Caco-2 (cell line): ENCODE measurements around the gene COL25A1. TPM values are rescaled to one million over a fixed set of nuclear protein-coding genes. Genes with fewer than 3 reads are reported as not detected.

Source experiments
- BruUV-seq: library from RNA; stranded (reverse); fragments of 400-500 nt; replicated peaks from 2 replicates; lab custom pipeline; 2021; lab: Mats Ljungman, UMichigan
- CTCF ChIA-PET: fragments of 300-600 bp; sonication (Branson Sonifier 250); formaldehyde crosslinking; loops from one replicate; lab custom pipeline; 2022; ENCODE audit warnings: antibody characterized with exemption; lab: Charles Lee
- POLR2A ChIA-PET: fragments of 300-600 bp; sonication (Branson Sonifier 250); formaldehyde crosslinking; loops from one replicate; lab custom pipeline; 2022; ENCODE audit warnings: antibody characterized with exemption; lab: Charles Lee
- DNase-seq, 2 experiments: peaks; one replicate each; pipeline versions ENCODE4 v3.0.0 to v3.0.0-alpha.2; 2020 to 2022
- H3K27me3 ChIP-seq: replicated peaks from 2 replicates; pipeline ENCODE4 v1.6.0; 2011; ENCODE audit warnings: low read length; ENCODE audit not compliant: control insufficient read depth, insufficient read depth
- H3K36me3 ChIP-seq: 2 replicates; pipeline ENCODE4 v1.5.1; 2011; ENCODE audit warnings: low read length; ENCODE audit not compliant: control insufficient read depth, insufficient read depth
- H3K4me1 ChIP-seq: fragments of 250-450 bp; sonication (Bioruptor Pico); 2 replicates; pipeline ENCODE4 v1.5.1; 2020; ENCODE audit warnings: mild to moderate bottlenecking
- H3K4me3 ChIP-seq: 2 replicates; pipeline ENCODE4 v1.5.1; 2011; ENCODE audit warnings: low read depth, mild to moderate bottlenecking, control low read depth, low read length
- H3K9me3 ChIP-seq: fragments of 250-450 bp; sonication (Bioruptor Pico); 2 replicates; pipeline ENCODE4 v1.5.1; 2020; ENCODE audit warnings: mild to moderate bottlenecking, moderate library complexity
- H3K27ac Mint-ChIP-seq: one replicate; pipeline ENCODE4 v1.8.0; 2022; ENCODE audit warnings: mixed read lengths; ENCODE audit not compliant: unreplicated experiment
- H3K27me3 Mint-ChIP-seq: one replicate; pipeline ENCODE4 v1.8.0; 2022; ENCODE audit warnings: mixed read lengths; ENCODE audit not compliant: insufficient read depth, unreplicated experiment
- H3K36me3 Mint-ChIP-seq: one replicate; pipeline ENCODE4 v1.8.0; 2022; ENCODE audit warnings: mild to moderate bottlenecking, mixed read lengths; ENCODE audit not compliant: insufficient read depth, unreplicated experiment
- H3K4me1 Mint-ChIP-seq: one replicate; pipeline ENCODE4 v1.8.0; 2022; ENCODE audit warnings: low read depth, mixed read lengths; ENCODE audit not compliant: unreplicated experiment
- H3K4me3 Mint-ChIP-seq: one replicate; pipeline ENCODE4 v1.8.0; 2022; ENCODE audit warnings: mild to moderate bottlenecking, moderate library complexity, mixed read lengths; ENCODE audit not compliant: unreplicated experiment
- H3K9me3 Mint-ChIP-seq: one replicate; pipeline ENCODE4 v1.8.0; 2022; ENCODE audit warnings: mixed read lengths; ENCODE audit not compliant: unreplicated experiment
- intact Hi-C: fragments of 100-400 bp; cut with micrococcal nuclease; formaldehyde crosslinking; loops from one replicate; pipeline ENCODE4 v1.10.0; 2022; ENCODE audit not compliant: unreplicated experiment
- total RNA-seq: library from RNA; stranded (reverse); gene quantifications from 2 replicates; pipeline ENCODE4 v1.2.3, GENCODE V29; 2022
- TF ChIP-seq, protein P1 (sequence below), 2 experiments: fragments of 200-600 bp in 1 of 2; IDR thresholded peaks; 1 replicate in 1 of 2; 2 replicates in 1 of 2; pipeline versions ENCODE4 v1.5.1 to v1.8.0; 2011 to 2022; ENCODE audit warnings: antibody characterized with exemption in 1 of 2, control low read depth in 1 of 2, inconsistent platforms in 1 of 2, low read depth in 1 of 2, low read length in 1 of 2, mild to moderate bottlenecking in 1 of 2, moderate library complexity in 1 of 2; ENCODE audit not compliant: insufficient read depth in 1 of 2, severe bottlenecking in 1 of 2, unreplicated experiment in 1 of 2

Gene COL25A1
- total RNA-seq, 1 experiment from 2014 or later = not detected

DNA sequence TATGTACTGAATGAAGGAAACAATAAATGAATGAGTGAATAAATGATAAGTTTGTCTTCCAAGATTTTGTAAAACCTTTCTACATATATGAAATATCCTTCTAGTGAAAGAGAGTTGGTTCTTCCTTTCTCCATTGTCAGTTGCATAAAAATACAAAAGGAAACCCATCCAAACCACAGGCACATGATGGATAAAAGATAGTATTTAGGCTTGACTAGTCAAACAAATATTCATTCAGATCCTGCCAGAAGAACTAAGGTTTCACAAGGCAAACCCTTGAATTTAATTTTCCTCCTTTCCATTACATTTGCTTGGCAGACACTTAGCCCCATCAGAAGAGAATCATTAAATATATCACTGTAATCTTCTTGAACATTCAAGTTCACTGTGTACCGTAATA lies 208.4 kb downstream of the COL25A1 start:
- no peaks in the 10 kb centered on the region for H3K9me3 Mint-ChIP-seq
- intact Hi-C loops = no loop called here
- TF ChIP-seq, protein P1, sequence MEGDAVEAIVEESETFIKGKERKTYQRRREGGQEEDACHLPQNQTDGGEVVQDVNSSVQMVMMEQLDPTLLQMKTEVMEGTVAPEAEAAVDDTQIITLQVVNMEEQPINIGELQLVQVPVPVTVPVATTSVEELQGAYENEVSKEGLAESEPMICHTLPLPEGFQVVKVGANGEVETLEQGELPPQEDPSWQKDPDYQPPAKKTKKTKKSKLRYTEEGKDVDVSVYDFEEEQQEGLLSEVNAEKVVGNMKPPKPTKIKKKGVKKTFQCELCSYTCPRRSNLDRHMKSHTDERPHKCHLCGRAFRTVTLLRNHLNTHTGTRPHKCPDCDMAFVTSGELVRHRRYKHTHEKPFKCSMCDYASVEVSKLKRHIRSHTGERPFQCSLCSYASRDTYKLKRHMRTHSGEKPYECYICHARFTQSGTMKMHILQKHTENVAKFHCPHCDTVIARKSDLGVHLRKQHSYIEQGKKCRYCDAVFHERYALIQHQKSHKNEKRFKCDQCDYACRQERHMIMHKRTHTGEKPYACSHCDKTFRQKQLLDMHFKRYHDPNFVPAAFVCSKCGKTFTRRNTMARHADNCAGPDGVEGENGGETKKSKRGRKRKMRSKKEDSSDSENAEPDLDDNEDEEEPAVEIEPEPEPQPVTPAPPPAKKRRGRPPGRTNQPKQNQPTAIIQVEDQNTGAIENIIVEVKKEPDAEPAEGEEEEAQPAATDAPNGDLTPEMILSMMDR (IDR thresholded peaks at IDR 0.05; ENCODE audit: insufficient read depth in 1 of 2, low read depth in 1 of 2, low read length in 1 of 2, severe bottlenecking in 1 of 2, unreplicated experiment in 1 of 2) = no peak
- H3K4me1 Mint-ChIP-seq = no peaks in the 10 kb centered on the region
- no peak for DNase-seq
- Histone ChIP-seq H3K4me3 (no peak overlapping the region), H3K4me1 (no peaks in the 10 kb centered on the region), H3K9me3 (no peaks in the 10 kb centered on the region), H3K36me3 (no peaks in the 10 kb centered on the region), H3K27me3 (no peaks in the 10 kb centered on the region)
- CTCF ChIA-PET = no interaction called here
- H3K4me3 Mint-ChIP-seq = no peak overlapping the region
- no TSS peak for BruUV-seq
- H3K36me3 Mint-ChIP-seq = no peaks in the 10 kb centered on the region
- H3K27ac Mint-ChIP-seq = no peak overlapping the region
- POLR2A ChIA-PET = no interaction called here
- no peaks in the 10 kb centered on the region for H3K27me3 Mint-ChIP-seq

DNA sequence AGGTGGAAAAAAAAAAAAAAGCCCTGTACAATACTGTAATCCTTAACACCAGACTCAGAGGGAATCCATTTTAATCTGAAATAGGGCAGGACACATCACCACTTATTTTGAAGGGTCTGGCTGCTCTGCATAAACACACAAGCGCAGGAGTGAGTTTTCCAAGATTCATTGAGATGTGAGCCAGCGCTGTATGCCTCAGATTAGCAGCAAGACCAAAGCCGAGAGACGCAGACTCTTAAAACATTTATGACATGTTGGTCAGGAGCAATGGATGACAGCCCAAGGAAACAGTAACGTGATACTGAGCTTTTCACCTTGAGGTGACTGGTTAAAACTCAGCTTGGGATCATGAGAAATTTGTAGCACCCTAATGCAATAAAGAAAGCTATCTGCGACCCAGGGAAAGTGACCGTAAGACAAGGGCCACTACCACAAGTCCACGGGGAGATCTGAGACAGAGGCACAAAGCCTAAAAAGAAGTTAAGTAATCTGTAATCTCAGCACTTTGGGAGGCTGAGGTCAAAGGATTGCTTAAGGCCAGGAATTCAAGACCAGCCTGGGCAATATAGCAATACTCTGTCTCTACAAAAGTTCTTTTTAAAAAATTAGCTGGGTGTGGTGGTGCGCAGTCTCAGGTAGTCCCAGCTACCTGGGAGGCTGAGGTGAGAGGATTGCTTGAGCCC lies 210.6 kb downstream of the COL25A1 start:
- CTCF ChIA-PET = no interaction called here

DNA sequence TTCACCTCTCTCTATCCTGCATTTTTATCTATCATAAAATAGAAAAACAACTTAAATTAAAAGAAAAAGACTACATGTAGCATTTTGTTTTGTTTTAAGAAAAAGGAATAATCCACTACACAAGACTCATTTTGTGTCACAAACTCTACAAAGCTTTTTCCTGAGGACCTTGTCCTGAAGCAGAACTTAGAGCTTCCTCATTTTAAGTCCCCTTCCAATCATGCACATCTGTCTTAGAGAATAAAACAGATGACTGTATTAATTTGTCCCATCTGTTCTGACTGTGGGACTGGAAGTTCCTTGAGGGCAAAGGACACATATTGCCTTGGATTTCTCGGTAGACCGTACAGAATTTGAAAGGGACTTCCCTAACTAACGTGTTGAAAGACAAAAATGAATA lies 218.5 kb downstream of the COL25A1 start:
- no TSS peak for BruUV-seq
- Histone ChIP-seq H3K9me3 (no peaks in the 10 kb centered on the region), H3K36me3 (no peaks in the 10 kb centered on the region), H3K27me3 (no peaks in the 10 kb centered on the region), H3K4me3 (no peak overlapping the region), H3K4me1 (no peaks in the 10 kb centered on the region)
- Mint-ChIP-seq H3K4me3 (no peak overlapping the region), H3K4me1 (no peaks in the 10 kb centered on the region), H3K27me3 (peaks cover 13% of the 10 kb centered on the region), H3K9me3 (no peaks in the 10 kb centered on the region), H3K27ac (no peak overlapping the region), H3K36me3 (no peaks in the 10 kb centered on the region)
- CTCF ChIA-PET = no interaction called here
- POLR2A ChIA-PET = no interaction called here
- no peak for DNase-seq
- TF ChIP-seq, protein P1 (IDR thresholded peaks at IDR 0.05; ENCODE audit: insufficient read depth in 1 of 2, low read depth in 1 of 2, low read length in 1 of 2, severe bottlenecking in 1 of 2, unreplicated experiment in 1 of 2) = no peak
- intact Hi-C loops = no loop called here

More for the DNA sequence above, 210.6 kb downstream of the COL25A1 start:
- Histone ChIP-seq H3K36me3 (no peaks in the 10 kb centered on the region), H3K4me1 (no peaks in the 10 kb centered on the region), H3K9me3 (no peaks in the 10 kb centered on the region), H3K27me3 (no peaks in the 10 kb centered on the region), H3K4me3 (no peak overlapping the region)
- TF ChIP-seq, protein P1 (IDR thresholded peaks at IDR 0.05; ENCODE audit: insufficient read depth in 1 of 2, low read depth in 1 of 2, low read length in 1 of 2, severe bottlenecking in 1 of 2, unreplicated experiment in 1 of 2) = no peak
- DNase-seq = no peak
- Mint-ChIP-seq H3K36me3 (no peaks in the 10 kb centered on the region), H3K27me3 (no peaks in the 10 kb centered on the region), H3K27ac (no peak overlapping the region), H3K4me1 (no peaks in the 10 kb centered on the region), H3K9me3 (no peaks in the 10 kb centered on the region), H3K4me3 (no peak overlapping the region)
- intact Hi-C loops = no loop called here
- no TSS peak for BruUV-seq
- POLR2A ChIA-PET = no interaction called here
